ENCODE data around the gene HOXA3.

HOXA3 gene

GRCh38 chr7:27125986-27126394 is 26.4 kb downstream of the HOXA3 start:
- DNase-seq = no peak

GRCh38 chr7:27124902-27125689 is 27.3 kb downstream of the HOXA3 start:
- DNase-seq = no peak

- DNase-seq = peak; percentile 95
These were observed 28.1 kb downstream of the HOXA3 start for GRCh38 chr7:27124096-27124901.

- DNase-seq = no peak
These were observed 28.8 kb downstream of the HOXA3 start for GRCh38 chr7:27123477-27124053.

GRCh38 chr7:27123007-27123476 is 29.3 kb downstream of the HOXA3 start:
- no peak for DNase-seq

GRCh38 chr7:27122077-27122910 is 30.1 kb downstream of the HOXA3 start:
- no peak for DNase-seq

GRCh38 chr7:27121684-27122076 is 30.7 kb downstream of the HOXA3 start:
- no peak for DNase-seq

- no peak for DNase-seq
These were observed 32.9 kb downstream of the HOXA3 start for GRCh38 chr7:27119412-27119911.

- DNase-seq = no peak
These were observed 33.8 kb downstream of the HOXA3 start for GRCh38 chr7:27118580-27118979.

DNA sequence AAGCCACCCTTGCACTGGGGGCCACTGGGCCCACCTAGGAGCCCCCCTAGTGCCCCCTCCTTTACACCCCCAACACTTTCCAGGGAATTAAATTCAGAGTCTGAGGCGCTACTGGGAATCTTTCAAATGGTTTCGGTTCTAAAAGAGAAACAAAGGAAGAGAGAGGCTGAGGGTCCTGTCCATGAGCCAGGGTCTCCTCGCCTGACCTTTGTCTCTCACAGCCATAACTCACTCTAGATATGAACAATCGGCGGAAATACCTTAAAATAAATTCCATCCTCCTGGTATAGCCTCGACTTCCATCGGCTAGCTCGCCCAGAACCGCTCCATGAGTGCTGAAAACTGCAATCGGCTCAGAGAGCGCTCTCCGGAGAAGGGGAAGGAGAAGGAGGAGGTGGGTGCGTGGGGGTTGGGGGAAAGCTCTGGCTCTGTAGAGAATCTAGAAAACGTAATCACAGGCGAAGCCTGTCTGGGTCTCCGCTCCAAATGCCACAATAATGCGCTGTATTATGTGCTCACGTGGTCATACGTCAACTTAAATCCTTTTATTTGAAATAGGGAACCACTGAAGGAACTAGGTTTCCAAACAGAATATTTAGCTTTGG is 34.4 kb downstream of the HOXA3 start:
- peak; percentile 70 for DNase-seq

GRCh38 chr7:27116962-27117886 is 35.2 kb downstream of the HOXA3 start:
- no peak for DNase-seq

DNA sequence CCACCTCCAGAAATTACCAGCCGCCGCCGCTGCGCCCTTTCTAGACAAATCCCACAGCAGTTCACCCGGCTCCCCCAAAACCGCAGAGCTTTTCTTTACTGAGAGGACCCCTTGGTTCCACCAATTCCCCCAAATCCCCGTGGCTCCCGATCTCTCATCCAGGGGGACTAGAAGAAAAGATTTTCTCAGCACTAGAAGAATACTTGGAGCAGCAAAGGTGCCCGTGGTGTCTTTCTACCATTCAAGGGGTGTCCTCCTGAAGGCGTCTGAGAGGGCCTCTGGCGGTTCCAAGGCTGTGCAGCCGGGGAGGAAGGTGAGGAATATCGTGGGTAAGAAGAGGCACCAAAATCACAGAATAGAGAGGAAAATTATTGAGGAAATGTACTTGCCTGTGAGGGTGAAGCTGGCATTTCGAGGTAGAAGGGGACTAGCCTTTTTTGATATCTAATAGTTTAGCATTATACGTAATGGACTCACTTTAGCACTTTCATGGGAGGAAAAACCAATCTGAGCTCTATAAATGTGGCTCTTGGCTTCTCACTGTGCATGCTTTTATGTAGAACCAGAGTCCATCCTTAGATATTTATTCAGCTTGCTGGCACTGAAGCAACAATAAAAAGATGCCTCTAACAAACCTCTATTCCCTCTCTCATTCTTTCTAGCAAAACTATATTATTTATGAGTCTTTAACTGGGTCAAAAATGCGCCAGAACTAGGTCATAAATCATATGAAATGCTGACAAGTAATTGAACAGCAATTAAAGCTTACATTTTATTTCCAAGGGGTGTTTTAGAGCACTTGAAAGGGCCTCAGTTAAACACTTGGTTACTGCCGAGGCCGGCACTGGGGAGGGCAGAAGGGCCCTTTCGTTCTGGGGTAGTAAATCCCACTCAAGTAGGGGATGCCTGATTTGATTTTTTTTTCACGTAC is 36.1 kb downstream of the HOXA3 start:
- no peak for DNase-seq

- DNase-seq = peak; percentile 47
These were observed 37.0 kb downstream of the HOXA3 start for GRCh38 chr7:27115221-27116026.

- DNase-seq = no peak
These were observed 37.5 kb downstream of the HOXA3 start for GRCh38 chr7:27114881-27115220.

DNA sequence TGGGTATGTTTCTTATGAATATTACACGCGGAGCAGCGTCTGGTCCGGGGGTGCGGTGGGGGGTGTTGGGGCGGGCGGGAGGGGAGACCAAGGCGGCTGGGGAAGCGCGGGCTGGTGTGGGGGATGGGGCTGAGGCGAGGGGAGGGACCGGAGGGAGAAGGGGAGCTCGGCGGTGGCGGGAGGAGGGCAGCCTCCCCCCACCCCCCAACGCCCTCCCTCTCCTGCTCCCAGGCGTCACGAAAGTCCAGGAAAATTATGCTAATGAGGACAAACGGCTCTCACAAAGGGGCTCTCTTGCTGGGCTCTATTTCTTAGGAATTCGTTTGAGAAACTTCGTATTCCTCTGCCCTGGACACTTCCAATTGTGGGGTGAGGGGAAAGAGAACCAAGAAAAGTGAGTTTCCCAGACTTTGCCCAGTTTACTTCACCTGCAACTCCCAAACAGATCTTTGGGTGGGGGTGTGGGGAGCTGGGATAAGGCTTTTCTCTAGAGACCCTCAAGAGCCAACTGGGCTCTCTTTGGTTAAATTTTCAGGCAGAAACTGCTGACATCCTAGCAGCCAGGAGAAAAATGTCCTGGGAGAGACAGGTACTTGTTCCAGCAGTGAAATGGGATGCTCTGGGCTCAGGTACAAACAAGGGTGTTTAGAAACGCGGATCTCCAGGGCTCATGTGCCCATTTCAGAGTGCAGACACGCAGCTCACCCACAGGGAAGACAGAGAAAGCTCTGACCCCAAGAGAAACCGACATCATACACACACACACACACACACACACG is 38.2 kb downstream of the HOXA3 start:
- DNase-seq = peak; percentile 65

DNA sequence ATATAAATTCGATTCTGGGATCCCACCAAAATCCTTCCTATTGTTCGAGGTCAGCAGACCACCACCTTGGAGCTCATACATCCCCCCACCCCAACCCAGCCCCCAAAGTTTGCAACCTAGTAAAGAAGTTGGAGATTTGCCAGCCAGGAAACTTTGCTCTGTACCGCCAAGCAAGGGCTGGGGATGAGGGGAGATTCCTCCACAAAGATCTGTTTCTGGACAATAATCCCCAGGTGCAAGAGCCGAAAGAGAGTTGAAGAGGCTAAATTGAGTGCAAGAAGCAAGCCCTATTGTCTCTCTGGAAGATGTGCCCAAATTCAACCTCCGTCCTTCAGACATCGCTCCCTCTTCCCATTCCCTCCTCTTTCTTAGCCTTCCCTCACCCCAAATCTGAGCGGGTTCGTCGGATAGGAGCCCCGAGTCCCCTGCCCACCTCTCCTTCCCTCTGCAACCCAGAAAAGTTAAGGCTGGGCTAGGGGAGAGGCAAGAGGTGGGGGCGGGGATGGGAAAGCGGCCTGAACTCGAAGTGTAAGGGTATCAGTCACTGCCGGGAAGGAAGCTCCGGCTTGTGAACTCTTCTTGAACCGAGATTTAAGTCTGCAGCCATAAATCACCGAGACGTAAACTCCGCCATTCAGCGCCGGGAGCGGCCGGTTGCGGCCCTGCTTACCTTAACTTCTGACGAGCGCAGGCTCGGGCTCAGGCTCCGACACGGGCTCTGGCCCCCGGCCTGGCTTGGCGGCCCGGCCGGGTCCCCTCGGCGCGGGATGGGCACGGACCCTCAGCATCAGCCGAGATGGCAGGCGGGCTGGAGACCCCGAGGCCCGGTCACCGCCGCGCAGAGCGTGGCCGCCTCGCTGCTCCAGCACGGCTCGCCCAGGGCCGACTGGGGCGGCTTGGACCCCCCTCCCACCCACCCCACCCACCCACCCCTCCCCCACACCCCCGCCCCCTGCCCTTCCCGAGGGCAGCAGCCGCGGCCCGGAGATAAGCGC is 39.1 kb downstream of the HOXA3 start:
- peak; percentile 86 for DNase-seq

- no peak for DNase-seq
These were observed 40.0 kb downstream of the HOXA3 start for GRCh38 chr7:27112361-27112760.
